Tibial nerve (tissue), 3 donors: ENCODE measurements around the gene CCDC28A.

ENCODE experiments used
- CTCF ChIP-seq, 5 experiments: fragments of 200-600 bp in 3 of 5; fragments of 450-650 bp in 2 of 5; sonication (generic) in 3 of 5; IDR thresholded peaks; one replicate each; pipeline ENCODE4 v1.5.1; 2016 to 2019; ENCODE audit warnings: antibody characterized with exemption in 5 of 5, mild to moderate bottlenecking in 3 of 5, moderate library complexity in 2 of 5
- POLR2A ChIP-seq, 2 donors: fragments of 450-650 bp; IDR thresholded peaks; one replicate each; pipeline ENCODE4 v1.6.1; 2017; ENCODE audit warnings: antibody characterized with exemption in 2 of 2, mild to moderate bottlenecking in 2 of 2, moderate library complexity in 2 of 2

GRCh38 chr6:138752017-138752416 lies 21.6 kb upstream of the CCDC28A start:
- TF ChIP-seq CTCF (IDR thresholded peaks at IDR 0.05) (no peak), POLR2A (IDR thresholded peaks at IDR 0.05) (no peak)
